IPS-15b (cell line): Measurements from ENCODE around the gene VAV1.

Experiments
- H3K27me3 ChIP-seq: one replicate; pipeline ENCODE4 v1.6.1; 2013; ENCODE audit warnings: low read length; ENCODE audit not compliant: control insufficient read depth, insufficient read depth
- H3K36me3 ChIP-seq: one replicate; pipeline ENCODE4 v1.6.1; 2013; ENCODE audit warnings: low read length; ENCODE audit not compliant: control insufficient read depth, insufficient read depth
- H3K4me1 ChIP-seq: one replicate; pipeline ENCODE4 v1.6.1; 2013; ENCODE audit warnings: mild to moderate bottlenecking, low read length; ENCODE audit not compliant: control insufficient read depth, insufficient read depth
- H3K4me3 ChIP-seq: one replicate; pipeline ENCODE4 v1.5.1; 2013; ENCODE audit warnings: low read depth, low read length
- H3K9ac ChIP-seq: one replicate; pipeline ENCODE4 v1.6.1; 2013; ENCODE audit warnings: low read depth, mild to moderate bottlenecking, low read length
- H3K9me3 ChIP-seq: one replicate; pipeline ENCODE4 v1.6.1; 2013; ENCODE audit warnings: mild to moderate bottlenecking, low read length; ENCODE audit not compliant: control insufficient read depth, insufficient read depth

The VAV1 gene, protein sequence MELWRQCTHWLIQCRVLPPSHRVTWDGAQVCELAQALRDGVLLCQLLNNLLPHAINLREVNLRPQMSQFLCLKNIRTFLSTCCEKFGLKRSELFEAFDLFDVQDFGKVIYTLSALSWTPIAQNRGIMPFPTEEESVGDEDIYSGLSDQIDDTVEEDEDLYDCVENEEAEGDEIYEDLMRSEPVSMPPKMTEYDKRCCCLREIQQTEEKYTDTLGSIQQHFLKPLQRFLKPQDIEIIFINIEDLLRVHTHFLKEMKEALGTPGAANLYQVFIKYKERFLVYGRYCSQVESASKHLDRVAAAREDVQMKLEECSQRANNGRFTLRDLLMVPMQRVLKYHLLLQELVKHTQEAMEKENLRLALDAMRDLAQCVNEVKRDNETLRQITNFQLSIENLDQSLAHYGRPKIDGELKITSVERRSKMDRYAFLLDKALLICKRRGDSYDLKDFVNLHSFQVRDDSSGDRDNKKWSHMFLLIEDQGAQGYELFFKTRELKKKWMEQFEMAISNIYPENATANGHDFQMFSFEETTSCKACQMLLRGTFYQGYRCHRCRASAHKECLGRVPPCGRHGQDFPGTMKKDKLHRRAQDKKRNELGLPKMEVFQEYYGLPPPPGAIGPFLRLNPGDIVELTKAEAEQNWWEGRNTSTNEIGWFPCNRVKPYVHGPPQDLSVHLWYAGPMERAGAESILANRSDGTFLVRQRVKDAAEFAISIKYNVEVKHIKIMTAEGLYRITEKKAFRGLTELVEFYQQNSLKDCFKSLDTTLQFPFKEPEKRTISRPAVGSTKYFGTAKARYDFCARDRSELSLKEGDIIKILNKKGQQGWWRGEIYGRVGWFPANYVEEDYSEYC

DNA sequence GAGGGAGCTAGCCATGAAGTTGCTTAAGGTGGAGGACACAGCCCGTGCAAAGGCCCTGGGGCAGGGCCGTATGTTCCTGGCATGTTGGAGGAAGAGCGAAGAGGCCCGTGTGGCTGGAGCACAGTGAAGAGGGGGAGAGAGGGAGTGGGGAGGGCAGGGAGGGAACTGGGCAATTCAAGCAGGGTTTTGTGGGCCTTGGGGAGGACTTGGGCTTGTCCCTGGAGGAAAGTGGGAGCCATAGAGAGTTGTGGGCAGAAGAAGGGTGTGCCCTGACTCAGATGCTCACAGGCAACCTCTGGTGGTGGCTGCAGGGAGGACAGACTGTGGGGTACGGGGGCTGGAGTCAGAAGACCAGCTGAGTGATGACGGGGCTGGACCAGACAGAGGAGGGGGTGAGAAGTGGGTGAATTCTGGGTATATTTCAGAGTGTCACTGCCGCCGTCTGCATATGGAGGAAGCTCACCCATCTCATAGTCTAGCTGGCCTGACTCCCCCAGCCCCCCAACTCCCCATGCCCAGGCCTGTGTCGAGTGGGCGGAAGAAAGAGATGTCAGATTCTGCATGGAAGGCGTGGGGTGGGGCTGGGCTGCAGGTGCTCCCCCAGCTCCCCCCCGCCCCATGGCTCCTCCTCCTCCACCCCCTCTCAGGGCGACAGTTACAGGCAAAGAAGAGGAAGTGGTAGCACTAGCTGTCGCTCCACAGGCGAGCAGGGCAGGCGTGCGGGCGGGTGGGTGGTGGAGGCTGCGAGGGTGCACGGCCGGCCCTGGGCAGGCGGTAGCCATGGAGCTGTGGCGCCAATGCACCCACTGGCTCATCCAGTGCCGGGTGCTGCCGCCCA, at the start of gene VAV1:
TSS of gene VAV1 (plus strand) at position 681 of the 838 bp plus-strand sequence. CDS start at position 781, 100 bp downstream.
- Histone ChIP-seq H3K27me3 (no peaks in the 10 kb centered on the region), H3K9me3 (no peaks in the 10 kb centered on the region), H3K4me3 (peak within 1 kb of the TSS; percentile 39), H3K36me3 (no peaks in the 10 kb centered on the region), H3K4me1 (peaks cover 5% of the 10 kb centered on the region), H3K9ac (peak within 1 kb of the TSS; percentile 54)

DNA sequence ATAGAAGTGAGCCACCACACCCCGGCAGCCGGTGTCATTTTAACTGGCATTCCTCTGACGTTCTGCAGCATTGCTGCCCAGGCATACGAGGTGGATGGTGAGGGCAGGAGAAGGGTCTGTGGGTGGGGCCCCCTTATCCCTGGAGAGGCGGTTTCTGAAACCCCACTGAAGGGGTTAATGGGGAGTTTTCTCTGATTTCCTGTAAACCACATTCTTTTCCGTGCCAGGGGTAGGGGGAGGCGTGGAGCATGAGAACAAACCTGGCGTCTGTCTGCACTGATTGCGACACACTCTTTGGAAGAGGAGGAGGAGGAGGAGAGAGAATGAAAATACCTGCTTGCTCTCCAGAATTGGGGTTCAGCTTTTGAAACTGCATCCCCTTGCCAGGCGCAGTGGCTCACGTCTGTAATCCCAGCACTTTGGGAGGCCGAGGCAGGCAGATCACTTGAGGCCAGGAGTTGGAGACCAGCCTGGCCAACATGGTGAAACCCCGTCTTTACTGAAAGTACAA, 49.3 kb upstream of the VAV1 start:
- H3K9ac ChIP-seq: no peak overlapping the region
- H3K9me3 ChIP-seq: no peaks in the 10 kb centered on the region
- no peaks in the 10 kb centered on the region for H3K36me3 ChIP-seq
- H3K4me3 ChIP-seq: no peak overlapping the region
- no peaks in the 10 kb centered on the region for H3K4me1 ChIP-seq
- H3K27me3 ChIP-seq: no peaks in the 10 kb centered on the region

DNA sequence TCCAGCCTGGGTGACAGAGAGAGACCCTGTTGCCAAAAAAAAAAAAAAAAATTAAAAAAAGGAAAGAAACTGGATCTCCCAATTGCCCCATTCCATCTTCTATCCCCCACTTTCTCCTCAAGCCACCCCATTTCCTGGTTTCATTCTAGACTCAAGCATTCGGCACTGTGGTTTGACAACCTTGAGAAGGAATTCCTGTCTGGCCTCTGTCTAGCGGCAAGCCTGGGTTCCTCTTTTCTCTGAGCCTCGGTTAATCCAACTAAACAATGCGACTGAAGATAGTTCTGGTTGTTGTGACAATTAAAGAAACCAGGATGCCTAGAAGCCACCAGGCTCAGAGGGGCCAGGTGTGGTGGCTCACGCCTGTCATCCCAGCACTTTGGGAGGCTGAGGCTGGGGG, 48.8 kb upstream of the VAV1 start:
- Histone ChIP-seq H3K27me3 (no peaks in the 10 kb centered on the region), H3K4me3 (no peak overlapping the region), H3K36me3 (no peaks in the 10 kb centered on the region), H3K4me1 (no peaks in the 10 kb centered on the region), H3K9ac (no peak overlapping the region), H3K9me3 (no peaks in the 10 kb centered on the region)

DNA sequence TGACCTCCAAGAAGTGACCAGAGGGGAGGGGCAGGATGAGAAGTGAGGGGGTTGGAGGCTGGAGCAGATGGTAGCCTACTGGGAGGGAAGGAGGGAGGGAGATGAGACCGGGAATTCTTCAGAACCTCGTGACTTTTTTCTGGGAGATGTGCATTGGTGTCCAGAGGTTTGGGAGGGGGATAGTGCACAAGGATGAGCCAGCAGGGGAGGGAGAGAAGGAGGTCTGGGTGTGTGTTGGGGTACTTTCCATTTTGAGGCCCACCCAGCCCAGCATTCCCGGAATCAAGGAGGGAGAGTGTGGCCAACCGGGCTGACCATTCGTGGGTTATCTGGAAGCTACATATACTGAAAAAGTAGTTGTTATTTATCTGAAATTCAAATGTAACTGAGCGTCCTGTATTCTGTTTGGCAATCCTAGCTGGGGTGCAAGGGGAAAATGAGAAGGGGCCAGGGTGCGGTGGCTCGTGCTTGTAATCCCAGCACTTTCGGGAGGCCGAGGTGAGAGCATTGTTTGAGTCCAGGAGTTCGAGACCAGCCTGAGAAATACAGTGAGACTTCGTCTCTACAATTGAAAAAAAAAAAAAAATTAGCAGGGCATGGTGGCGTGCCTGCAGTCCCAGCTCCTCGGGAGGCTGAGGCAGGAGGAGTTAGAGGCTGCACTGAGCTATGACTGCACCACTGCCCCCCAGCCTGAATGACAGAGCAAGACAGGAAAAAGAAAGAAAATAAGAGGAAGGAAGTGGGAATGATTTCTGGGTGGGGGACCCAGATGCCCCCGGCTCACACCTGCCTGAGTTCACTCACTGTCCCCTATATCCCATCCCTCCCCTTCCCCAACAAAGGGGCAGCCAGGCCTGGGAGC, 47.6 kb upstream of the VAV1 start:
- H3K27me3 ChIP-seq: no peaks in the 10 kb centered on the region
- H3K9ac ChIP-seq: no peak overlapping the region
- H3K4me1 ChIP-seq: no peaks in the 10 kb centered on the region
- H3K36me3 ChIP-seq: no peaks in the 10 kb centered on the region
- H3K9me3 ChIP-seq: no peaks in the 10 kb centered on the region
- H3K4me3 ChIP-seq: no peak overlapping the region

DNA sequence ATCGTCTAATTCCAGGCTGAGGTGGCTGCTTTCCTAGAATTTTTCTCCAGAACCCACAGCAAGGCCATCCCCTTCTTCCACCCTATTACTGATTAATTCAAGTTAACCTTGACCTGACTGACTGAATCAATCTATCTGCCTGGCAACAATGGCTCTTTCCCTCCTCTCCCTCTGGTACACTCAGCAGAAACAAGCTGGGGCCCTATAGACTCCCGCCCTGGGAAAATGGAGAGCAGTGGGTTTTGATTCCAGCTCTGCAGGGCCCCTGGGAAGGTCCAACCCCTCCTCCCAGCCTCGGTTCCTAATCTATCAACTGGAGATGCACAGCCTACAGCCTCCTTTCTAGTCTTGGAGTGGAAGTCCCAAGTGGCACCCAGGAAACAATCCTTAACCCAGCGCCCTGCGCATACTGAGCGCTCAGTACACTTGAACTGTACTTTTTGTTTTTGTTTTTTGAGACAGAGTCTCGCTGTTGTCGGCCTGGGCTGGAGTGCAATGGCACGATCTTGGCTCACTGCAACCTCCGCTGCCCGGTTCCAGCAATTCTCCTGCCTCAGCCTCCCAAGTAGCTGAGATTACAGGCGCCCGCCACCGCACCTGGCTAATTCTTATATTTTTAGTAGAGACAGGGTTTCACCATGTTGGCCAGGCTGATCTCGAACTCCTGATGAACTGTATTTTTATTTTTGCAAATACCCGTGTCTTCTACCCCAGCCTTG, 46.8 kb upstream of the VAV1 start:
- Histone ChIP-seq H3K4me1 (no peaks in the 10 kb centered on the region), H3K4me3 (no peak overlapping the region), H3K9ac (no peak overlapping the region), H3K36me3 (no peaks in the 10 kb centered on the region), H3K9me3 (no peaks in the 10 kb centered on the region), H3K27me3 (no peaks in the 10 kb centered on the region)

DNA sequence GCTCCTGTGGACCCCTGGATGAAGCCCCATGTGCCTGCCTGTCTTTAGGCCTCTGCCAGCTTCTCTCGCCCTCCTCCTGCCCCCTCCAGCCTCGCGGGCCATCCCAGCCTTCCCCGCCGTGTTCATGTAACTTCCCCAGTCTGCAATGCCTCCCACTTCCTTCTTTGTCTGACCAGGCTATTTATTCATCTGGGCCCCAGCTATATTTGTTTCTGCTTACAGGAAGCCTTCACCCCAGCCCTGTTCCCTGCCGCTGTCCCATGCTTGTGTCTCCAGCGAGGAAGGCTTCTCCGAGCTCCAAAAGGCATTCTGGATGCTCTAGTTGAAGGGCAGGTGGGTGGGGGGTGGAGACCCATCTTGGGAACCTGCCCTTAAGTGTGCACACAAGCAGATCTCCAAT, 44.2 kb upstream of the VAV1 start:
- Histone ChIP-seq H3K9me3 (no peaks in the 10 kb centered on the region), H3K27me3 (no peaks in the 10 kb centered on the region), H3K4me3 (no peak overlapping the region), H3K4me1 (no peaks in the 10 kb centered on the region), H3K9ac (no peak overlapping the region), H3K36me3 (peaks cover 3% of the 10 kb centered on the region)

DNA sequence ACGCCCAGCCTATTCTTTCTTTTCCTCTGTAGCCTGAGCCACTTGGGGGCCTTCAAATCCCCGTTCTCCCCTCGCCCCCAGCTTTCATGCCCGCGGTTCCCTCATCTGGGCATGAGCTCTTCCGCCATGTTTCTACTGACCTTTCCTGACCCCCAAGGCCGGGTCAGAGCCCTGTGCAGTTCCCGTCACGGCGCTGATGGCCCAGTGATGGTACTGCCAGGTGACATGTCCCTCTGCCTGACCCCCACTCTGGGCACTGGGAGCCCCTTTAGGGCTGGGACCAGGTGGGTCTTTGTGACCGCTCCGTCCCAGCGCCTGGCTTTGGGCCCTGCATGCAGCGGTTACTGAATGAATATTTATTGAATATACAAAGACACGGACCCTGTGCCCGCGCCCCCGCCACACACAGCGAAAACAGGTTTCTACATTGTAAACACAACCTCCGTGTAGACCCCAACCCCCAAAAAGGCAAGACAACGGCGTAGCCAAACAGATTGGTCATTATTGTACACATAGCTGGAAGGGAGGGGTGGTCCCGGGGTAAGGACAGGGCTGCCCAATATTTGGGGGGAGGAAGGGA, 42.8 kb upstream of the VAV1 start:
- no peak overlapping the region for H3K9ac ChIP-seq

DNA sequence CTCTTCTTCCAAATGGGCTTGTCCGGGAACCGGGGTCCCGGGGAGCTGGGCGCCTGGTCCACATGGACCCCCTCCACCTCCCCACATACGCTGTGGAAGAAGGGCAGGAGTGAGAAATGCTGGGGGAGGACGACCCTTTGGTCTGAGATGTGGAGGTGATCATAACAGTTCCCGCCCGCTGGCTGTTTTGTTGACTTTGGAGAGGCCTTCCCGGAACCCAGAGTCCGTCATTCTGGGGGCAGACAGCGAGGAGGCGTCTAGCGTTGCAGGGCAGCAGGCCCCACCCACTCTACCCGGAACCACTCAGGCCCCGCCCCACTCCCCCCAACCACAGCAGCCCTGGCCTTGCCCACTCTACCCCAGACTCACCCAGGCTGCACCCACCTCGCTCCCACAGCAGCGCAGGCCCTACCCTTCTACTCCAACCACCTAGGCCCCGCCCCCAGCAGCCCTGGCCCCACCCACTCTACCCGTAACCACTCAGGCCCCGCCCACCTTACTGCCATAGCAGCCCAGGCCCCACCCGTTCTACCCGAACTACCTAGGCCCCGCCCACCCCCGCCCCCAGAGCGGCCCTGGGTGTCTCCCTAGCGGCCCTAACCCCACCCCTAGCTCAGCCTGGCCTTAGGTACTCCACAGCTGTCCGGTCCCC, 42.2 kb upstream of the VAV1 start:
- no peaks in the 10 kb centered on the region for H3K4me1 ChIP-seq
- H3K9me3 ChIP-seq: no peaks in the 10 kb centered on the region
- H3K36me3 ChIP-seq: peaks cover 3% of the 10 kb centered on the region
- H3K4me3 ChIP-seq: peak overlapping the region; percentile 41
- no peaks in the 10 kb centered on the region for H3K27me3 ChIP-seq
- no peak overlapping the region for H3K9ac ChIP-seq

More for the DNA sequence above, 42.8 kb upstream of the VAV1 start:
- H3K4me3 ChIP-seq: peak overlapping the region; percentile 41
- H3K27me3 ChIP-seq: no peaks in the 10 kb centered on the region
- peaks cover 3% of the 10 kb centered on the region for H3K36me3 ChIP-seq
- H3K4me1 ChIP-seq: no peaks in the 10 kb centered on the region
- H3K9me3 ChIP-seq: no peaks in the 10 kb centered on the region

DNA sequence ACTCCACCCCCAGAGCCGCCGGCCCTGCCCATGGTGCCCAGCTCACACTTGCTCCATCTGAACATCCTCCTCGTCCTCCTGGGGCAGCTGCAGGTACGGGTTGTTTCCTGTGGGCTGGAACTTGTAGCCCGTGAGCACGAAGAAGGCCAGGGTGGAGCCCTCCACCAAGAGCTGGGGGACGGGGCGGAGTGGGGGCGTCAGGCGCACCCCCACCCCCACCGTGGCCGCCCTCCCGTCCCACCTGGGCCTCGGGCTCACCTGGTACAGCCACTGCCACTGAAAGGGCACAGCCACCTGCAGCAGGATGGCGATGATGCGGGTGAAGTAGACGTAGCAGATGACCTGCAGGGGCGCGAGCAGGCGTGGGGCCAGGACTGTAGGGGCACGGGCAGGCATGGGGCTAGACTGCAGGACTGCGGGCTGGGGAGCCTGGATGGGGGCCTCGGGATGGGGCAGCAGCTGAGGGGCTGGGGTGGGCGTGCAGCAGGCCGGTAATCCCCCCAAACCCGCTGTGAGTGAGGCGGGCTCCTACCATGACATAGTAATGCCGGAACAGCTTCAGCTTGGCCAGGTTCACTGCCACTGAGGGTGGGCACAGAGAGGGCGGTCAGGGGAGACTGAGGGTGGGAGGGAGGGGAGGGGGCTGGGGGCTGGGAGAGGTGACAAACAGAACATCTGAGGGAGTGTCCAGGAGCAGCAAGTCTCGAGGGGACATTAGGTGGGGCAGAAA, 41.4 kb upstream of the VAV1 start:
- Histone ChIP-seq H3K9me3 (no peaks in the 10 kb centered on the region), H3K4me3 (no peak overlapping the region), H3K27me3 (no peaks in the 10 kb centered on the region), H3K9ac (no peak overlapping the region), H3K4me1 (no peaks in the 10 kb centered on the region), H3K36me3 (peaks cover 3% of the 10 kb centered on the region)
